ENCODE results near the gene PAK2. TPM values are rescaled to one million over a fixed set of nuclear protein-coding genes. Genes with fewer than 3 reads are reported as not detected.

The PAK2 gene
- total RNA-seq, 1 experiment from 2014 or later: 102 TPM

DNA sequence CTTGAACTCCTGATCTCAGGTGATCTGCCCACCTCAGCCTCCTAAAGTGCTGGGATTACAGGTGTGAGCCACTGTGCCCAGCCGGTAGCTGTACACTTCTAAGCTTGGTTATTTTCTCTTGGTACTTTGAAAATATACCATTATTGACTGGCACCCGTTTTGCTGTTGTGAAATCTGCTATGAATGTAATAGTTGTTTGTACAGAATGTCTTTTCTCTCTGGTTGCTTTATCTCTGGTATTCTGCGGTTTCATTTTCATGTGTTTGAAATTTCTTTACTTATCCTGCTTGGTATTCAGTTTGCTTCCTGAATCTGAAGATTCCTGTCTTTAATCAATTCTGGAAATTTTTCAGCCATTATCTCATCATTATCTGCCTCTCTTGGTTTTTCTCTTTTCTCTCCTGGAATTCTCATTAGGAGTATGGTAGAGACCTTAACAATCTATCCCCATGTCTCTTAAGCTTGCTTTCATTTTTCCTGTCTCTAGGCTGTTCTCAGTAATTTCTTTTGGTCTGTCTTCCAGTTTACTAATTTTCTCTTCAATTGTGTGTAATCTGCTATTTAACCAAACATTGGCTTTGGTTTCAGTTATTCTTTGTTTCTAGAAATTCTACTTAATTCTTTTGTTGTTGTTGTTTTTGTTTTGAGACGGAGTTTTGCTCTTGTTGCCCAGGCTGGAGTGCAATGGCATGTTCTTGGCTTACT is 2.8 kb upstream of the PAK2 start:
- TF ChIP-seq CTCF (conservative IDR thresholded peaks at IDR 0.05; ENCODE audit: low read depth, low read length): no peak
- TF ChIP-seq EZH2 (IDR thresholded peaks at IDR 0.05; ENCODE audit: borderline replicate concordance, low read depth, low read length, poor library complexity, severe bottlenecking): no peak
- Histone ChIP-seq H3K27ac (ENCODE audit: low read depth, low read length, poor library complexity, severe bottlenecking) (no peak overlapping the region), H3K9me3 (ENCODE audit: low read depth, low read length, poor library complexity, severe bottlenecking) (no peaks in the 10 kb centered on the region), H3K27me3 (replicated peaks; ENCODE audit: insufficient read depth, low read depth, low read length, poor library complexity) (no peaks in the 10 kb centered on the region), H3K36me3 (ENCODE audit: insufficient read depth, low read length, poor library complexity, severe bottlenecking) (peaks cover 13% of the 10 kb centered on the region), H3K4me3 (ENCODE audit: low read depth, low read length, poor library complexity, severe bottlenecking) (no peak overlapping the region), H3K4me1 (ENCODE audit: insufficient read depth, low read length, poor library complexity, severe bottlenecking) (peaks cover 6% of the 10 kb centered on the region)
- intact Hi-C loops (cut with micrococcal nuclease; ENCODE audit: unreplicated experiment): no loop called here
- CTCF ChIA-PET: no interaction called here
- BruUV-seq (replicated peaks): no TSS peak
- no peak for DNase-seq (ENCODE audit: low spot score)
- POLR2A ChIA-PET (ENCODE audit: low non-redundant PET): no interaction called here

- ChIA-PET POLR2A (ENCODE audit: low non-redundant PET) (no interaction called here), CTCF (no interaction called here)
- TF ChIP-seq CTCF (conservative IDR thresholded peaks at IDR 0.05; ENCODE audit: low read depth, low read length) (no peak), EZH2 (IDR thresholded peaks at IDR 0.05; ENCODE audit: borderline replicate concordance, low read depth, low read length, poor library complexity, severe bottlenecking) (no peak)
- no TSS peak for BruUV-seq (replicated peaks)
- no peak overlapping the region for H3K27ac ChIP-seq (ENCODE audit: low read depth, low read length, poor library complexity, severe bottlenecking)
- intact Hi-C loops (cut with micrococcal nuclease; ENCODE audit: unreplicated experiment): no loop called here
- H3K9me3 ChIP-seq (ENCODE audit: low read depth, low read length, poor library complexity, severe bottlenecking): no peaks in the 10 kb centered on the region
- H3K4me1 ChIP-seq (ENCODE audit: insufficient read depth, low read length, poor library complexity, severe bottlenecking): peaks cover 9% of the 10 kb centered on the region
- no peak overlapping the region for H3K4me3 ChIP-seq (ENCODE audit: low read depth, low read length, poor library complexity, severe bottlenecking)
- DNase-seq (ENCODE audit: low spot score): no peak
- H3K27me3 ChIP-seq (replicated peaks; ENCODE audit: insufficient read depth, low read depth, low read length, poor library complexity): no peaks in the 10 kb centered on the region
- H3K36me3 ChIP-seq (ENCODE audit: insufficient read depth, low read length, poor library complexity, severe bottlenecking): peaks cover 13% of the 10 kb centered on the region
Observed at GRCh38 chr3:196737655-196738054, 2.0 kb upstream of the PAK2 start.

- peak overlapping the region; percentile 95 for H3K4me3 ChIP-seq (ENCODE audit: low read depth, low read length, poor library complexity, severe bottlenecking)
- peak overlapping the region; percentile 97 for H3K27ac ChIP-seq (ENCODE audit: low read depth, low read length, poor library complexity, severe bottlenecking)
- no peak for TF ChIP-seq CTCF (conservative IDR thresholded peaks at IDR 0.05; ENCODE audit: low read depth, low read length)
- TF ChIP-seq EZH2 (IDR thresholded peaks at IDR 0.05; ENCODE audit: borderline replicate concordance, low read depth, low read length, poor library complexity, severe bottlenecking): no peak
- ChIA-PET POLR2A (ENCODE audit: low non-redundant PET) (interaction anchor here (0.6 to 1.2 kb wide), 3 partner anchors 45 to 756 kb away, joined by 3 read pairs; no protein-coding TSS in a partner anchor), CTCF (no interaction called here)
- peak; percentile 61 for DNase-seq (ENCODE audit: low spot score)
- BruUV-seq (replicated peaks): no TSS peak
- no peaks in the 10 kb centered on the region for H3K36me3 ChIP-seq (ENCODE audit: insufficient read depth, low read length, poor library complexity, severe bottlenecking)
- H3K27me3 ChIP-seq (replicated peaks; ENCODE audit: insufficient read depth, low read depth, low read length, poor library complexity): no peaks in the 10 kb centered on the region
- no peaks in the 10 kb centered on the region for H3K9me3 ChIP-seq (ENCODE audit: low read depth, low read length, poor library complexity, severe bottlenecking)
- intact Hi-C loops (cut with micrococcal nuclease; ENCODE audit: unreplicated experiment): no loop called here
- peaks cover 9% of the 10 kb centered on the region for H3K4me1 ChIP-seq (ENCODE audit: insufficient read depth, low read length, poor library complexity, severe bottlenecking)
Observed at GRCh38 chr3:196740481-196741248, 1.0 kb downstream of the PAK2 start.
